HepG2 (cell line): ENCODE data around the gene DNAJB6. TPM values are rescaled to one million over a fixed set of nuclear protein-coding genes. Genes with fewer than 3 reads are reported as not detected.

ENCODE experiments used
- ATAC-seq: fragments of 200-7000 bp; cut with Tn5 transposase; 3 replicates; pipeline ENCODE4 v1.9.1; 2020; ENCODE audit warnings: mild to moderate bottlenecking, moderate library complexity
- BruUV-seq: library from RNA; stranded (reverse); fragments of 400-500 nt; replicated peaks from 2 replicates; lab custom pipeline; 2021; lab: Mats Ljungman, UMichigan
- CTCF ChIA-PET: fragments of 300-600 bp; formaldehyde crosslinking; extraction: SDS; loops from one replicate; lab custom pipeline; 2021; ENCODE audit warnings: low total read pairs, inconsistent platforms, low intra/inter-chr PET ratio; lab: Yijun Ruan, JAX
- POLR2A ChIA-PET: fragments of 350-600 bp; sonication (Branson Sonifier 250); formaldehyde crosslinking; loops from one replicate; lab custom pipeline; 2020; ENCODE audit warnings: antibody characterized with exemption, inconsistent platforms; lab: Yijun Ruan, JAX
- DNase-seq: peaks from one replicate; pipeline ENCODE4 v3.0.0-alpha.2; 2015; ENCODE audit warnings: low spot score
- FAIRE-seq: peaks from 3 replicates; lab custom pipeline; 2011; peaks lifted over from hg19 to GRCh38; lab: Jason Lieb, UNC
- H2AFZ ChIP-seq: one replicate; pipeline ENCODE4 v1.6.1; 2011; ENCODE audit warnings: low read length, inconsistent platforms
- H3K27ac ChIP-seq: fragments of 300-600 bp; 3 replicates; pipeline ENCODE4 v1.8.0; 2011; ENCODE audit warnings: mixed run types, mild to moderate bottlenecking, mixed read lengths, low read length, inconsistent platforms; ENCODE audit not compliant: insufficient read depth; ENCODE audit errors: extremely low read length
- H3K27me3 ChIP-seq, 2 experiments: fragments of 200-600 bp in 1 of 2; 2 replicates in 1 of 2; 3 replicates in 1 of 2; pipeline versions ENCODE4 v1.6.0 to v1.8.0; 2011; ENCODE audit warnings: low read length in 2 of 2, mild to moderate bottlenecking in 2 of 2, moderate library complexity in 2 of 2, inconsistent platforms in 1 of 2; ENCODE audit not compliant: insufficient read depth in 2 of 2, control insufficient read depth in 1 of 2
- H3K36me3 ChIP-seq, 2 experiments: fragments of 200-600 bp in 1 of 2; replicated peaks in 1 of 2; 2 replicates in 1 of 2; 3 replicates in 1 of 2; pipeline versions ENCODE4 v1.5.1 to v1.8.0; 2011; ENCODE audit warnings: low read length in 2 of 2, inconsistent platforms in 1 of 2; ENCODE audit not compliant: insufficient read depth in 2 of 2, control insufficient read depth in 1 of 2
- H3K4me1 ChIP-seq: 2 replicates; pipeline ENCODE4 v1.5.1; 2012; ENCODE audit warnings: low read length, inconsistent platforms; ENCODE audit not compliant: insufficient read depth
- H3K4me2 ChIP-seq: 2 replicates; pipeline ENCODE4 v1.6.0; 2011; ENCODE audit warnings: low read depth, low read length, inconsistent platforms
- H3K4me3 ChIP-seq, 3 experiments: fragments of 200-600 bp in 1 of 3; sonication (generic), shearing (Covaris generic) in 1 of 3; replicated peaks in 1 of 3; 2 replicates each; pipeline ENCODE4 v1.5.1; 2011 to 2016; ENCODE audit warnings: low read length in 3 of 3, inconsistent platforms in 2 of 3, low read depth in 2 of 3, mild to moderate bottlenecking in 2 of 3, control low read depth in 1 of 3, mixed read lengths in 1 of 3; ENCODE audit not compliant: insufficient read depth in 1 of 3
- H3K79me2 ChIP-seq: one replicate; pipeline ENCODE4 v1.6.1; 2011; ENCODE audit warnings: low read length, inconsistent platforms; ENCODE audit not compliant: insufficient read depth
- H3K9ac ChIP-seq: 2 replicates; pipeline ENCODE4 v1.6.0; 2011; ENCODE audit warnings: mild to moderate bottlenecking, low read depth, low read length, inconsistent platforms; ENCODE audit not compliant: insufficient read depth
- H3K9me3 ChIP-seq: 2 replicates; pipeline ENCODE4 v1.5.1; 2012; ENCODE audit warnings: mild to moderate bottlenecking, low read length
- H4K20me1 ChIP-seq: 2 replicates; pipeline ENCODE4 v1.6.0; 2011; ENCODE audit warnings: inconsistent platforms, mild to moderate bottlenecking, low read length, moderate library complexity; ENCODE audit not compliant: insufficient read depth
- CHD2 ChIP-seq: IDR thresholded peaks from 2 replicates; pipeline ENCODE4 v1.6.1; 2011; ENCODE audit warnings: low read depth, low read length, improper control_type of control experiment
- GABPB1 ChIP-seq: IDR thresholded peaks from 2 replicates; pipeline ENCODE4 v1.6.1; 2016; ENCODE audit warnings: mild to moderate bottlenecking, missing genetic modification reagents, moderate library complexity, missing compliant biosample characterization
- GTF2F1 ChIP-seq: fragments of 150-350 bp; IDR thresholded peaks from 2 replicates; pipeline ENCODE4 v1.6.1; 2014; ENCODE audit warnings: low read length
- POGZ ChIP-seq: sonication (generic); formaldehyde crosslinking; IDR thresholded peaks from 2 replicates; pipeline ENCODE4 v1.4.0; 2020; ENCODE audit warnings: mild to moderate bottlenecking, missing genetic modification reagents
- ZNF720 ChIP-seq: sonication (generic); formaldehyde crosslinking; IDR thresholded peaks from 2 replicates; pipeline ENCODE4 v1.4.0; 2020; ENCODE audit warnings: missing genetic modification reagents
- WGBS: methylation state at CpG from one replicate; pipeline ENCODE4 v1.1.6; 2017; ENCODE audit warnings: low lambda C conversion rate; 5-methylcytosine and 5-hydroxymethylcytosine counted together
- in situ Hi-C: cut with HindIII; loops from 2 replicates; pipeline ENCODE4 v1.10.0; 2017; ENCODE audit warnings: low pct_unique_long_range_greater_than_20kb; ENCODE audit not compliant: extremely low pct_ligation_motif_present
- intact Hi-C: fragments of 100-400 bp; cut with micrococcal nuclease; formaldehyde crosslinking; loops from one replicate; pipeline ENCODE4 v1.10.0; 2022; ENCODE audit not compliant: unreplicated experiment
- polyA plus RNA-seq, 8 experiments: library from polyadenylated mRNA; depleted of rRNA in 3 of 8; stranded (reverse) in 7 of 8; unstranded in 1 of 8; fragments of >200 nt; fragmentation: Illumina TruSeq in 4 of 8; extraction: Trizol in 4 of 8; gene quantifications; 2 replicates each; pipeline versions ENCODE4 v1.2.1 to v1.2.3, GENCODE V29; 2011 to 2016; ENCODE audit warnings: low read depth in 4 of 8, missing spikeins in 1 of 8, mixed read lengths in 1 of 8; ENCODE audit not compliant: insufficient read depth in 1 of 8
- total RNA-seq, 5 experiments: library from RNA; depleted of rRNA; stranded (reverse); fragments of >200 nt; fragmentation: Illumina TruSeq; extraction: Trizol; gene quantifications; 2 replicates each; pipeline ENCODE4 v1.2.3, GENCODE V29; 2016; ENCODE audit warnings: low read depth in 1 of 5
- TF ChIP-seq, protein P1 (sequence below): IDR thresholded peaks from 2 replicates; pipeline ENCODE4 v1.6.1; 2016; ENCODE audit warnings: control low read depth
- TF ChIP-seq, protein P2 (sequence below): sonication (generic); formaldehyde crosslinking; IDR thresholded peaks from one replicate; pipeline ENCODE4 v1.5.1; 2020; ENCODE audit warnings: mild to moderate bottlenecking, missing genetic modification reagents; ENCODE audit errors: not compliant biosample characterization

Gene DNAJB6
- total and polyA plus RNA-seq, 2 of the 13 experiments (the other 11 are each of a cell fraction or from before 2014, with no cell fraction given) = 29.9 to 53.9 TPM

DNA sequence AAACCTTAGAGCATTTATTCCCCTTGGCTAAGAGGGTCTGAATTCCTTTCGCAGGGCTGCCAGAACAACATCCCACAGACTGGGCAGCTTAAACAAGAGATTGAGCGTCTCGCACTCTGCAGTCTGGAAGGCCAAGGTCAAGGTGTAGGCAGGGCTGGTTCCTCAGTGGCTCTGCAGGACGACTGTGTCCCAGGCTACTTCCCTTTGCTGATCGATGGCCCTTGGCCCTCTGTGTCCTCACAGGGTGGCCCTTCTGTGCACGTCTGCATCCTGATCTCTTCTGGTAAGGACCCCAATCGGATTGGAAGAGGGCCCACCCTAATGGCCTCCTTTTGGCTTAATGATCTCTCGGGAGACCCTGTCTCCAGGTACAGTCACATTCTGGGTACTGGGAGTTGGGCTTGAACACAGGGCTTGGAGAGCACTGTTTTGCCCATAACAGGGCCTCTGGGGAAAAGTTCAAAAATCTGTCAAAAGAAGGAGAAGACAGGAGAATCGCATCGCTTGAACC lies 35.1 kb upstream of the DNAJB6 start:
- no peak overlapping the region for H3K9ac ChIP-seq
- TF ChIP-seq POGZ = no peak
- no peak for TF ChIP-seq GABPB1 (CRISPR knock-in tag)
- TF ChIP-seq CHD2 = no peak
- TF ChIP-seq, all 625 proteins: peak for 0
- no peak for ATAC-seq
- Histone ChIP-seq H2AFZ (no peak overlapping the region), H3K4me2 (peak overlapping the region; percentile 36), H3K36me3 (no peaks in the 10 kb centered on the region), H3K4me1 (peaks cover 58% of the 10 kb centered on the region), H4K20me1 (no peaks in the 10 kb centered on the region), H3K9me3 (no peaks in the 10 kb centered on the region), H3K4me3 (no peak overlapping the region), H3K79me2 (no peaks in the 10 kb centered on the region), H3K27ac (no peak overlapping the region), H3K27me3 (peaks cover 4 to 16% of the 10 kb centered on the region in 2 experiments; a peak in 2 of 5 replicates)
- in situ Hi-C loops = no loop called here
- intact Hi-C loops = no loop called here
- no TSS peak for BruUV-seq
- ChIA-PET POLR2A (no interaction called here), CTCF (no interaction called here)
- no peak for FAIRE-seq
- no peak for DNase-seq
- WGBS = 16% methylated on average over 7 of the region's 10 CpGs

DNA sequence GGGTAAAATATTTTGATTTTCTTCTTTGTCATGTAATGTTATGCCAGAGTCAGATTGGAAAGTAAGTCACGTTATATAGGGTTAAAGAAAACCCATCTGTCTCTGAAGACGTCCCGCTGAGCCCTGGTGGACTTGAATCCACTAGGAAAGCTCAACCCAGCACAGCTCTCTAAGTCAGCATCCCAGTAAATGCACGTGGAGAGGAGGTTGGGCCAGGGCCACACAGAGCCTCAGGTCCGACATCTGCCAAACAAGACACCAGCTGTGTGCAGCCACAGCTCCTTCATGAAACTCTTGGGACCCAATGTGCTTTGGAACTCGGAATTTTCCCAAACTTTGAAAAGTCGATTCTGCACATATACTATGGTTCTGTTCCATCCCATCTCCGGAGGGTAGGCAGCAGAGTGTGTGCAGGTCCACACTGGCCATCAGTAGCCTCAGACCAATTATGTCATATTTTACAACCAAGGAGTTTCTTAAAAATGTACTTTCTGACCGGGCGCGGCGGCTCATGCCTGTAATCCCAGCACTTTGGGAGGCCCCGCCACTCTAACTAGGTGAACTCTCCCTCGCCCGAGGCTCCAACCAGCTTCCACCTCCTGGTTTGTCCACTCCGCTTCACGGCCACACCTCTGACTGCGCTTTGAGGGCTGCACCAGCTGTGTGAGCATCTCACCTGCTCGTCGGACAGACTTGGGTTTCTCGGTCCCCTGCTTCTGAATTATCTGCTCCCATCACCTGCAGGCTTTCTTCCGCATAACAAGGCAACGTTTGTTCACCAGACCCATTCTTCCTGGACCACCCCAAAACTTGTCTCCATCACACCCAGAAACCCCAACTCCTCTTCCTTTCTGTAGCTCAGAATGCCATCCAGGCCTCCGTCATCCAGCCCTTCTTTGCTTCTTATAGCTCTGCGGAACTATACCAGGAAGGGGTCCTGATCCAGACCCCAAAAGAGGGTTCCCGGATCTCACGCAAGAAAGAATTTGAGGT lies 29.7 kb upstream of the DNAJB6 start:
- Histone ChIP-seq H3K9ac (no peak overlapping the region), H3K4me2 (no peak overlapping the region), H3K4me1 (peaks cover 31% of the 10 kb centered on the region), H3K79me2 (no peaks in the 10 kb centered on the region), H4K20me1 (no peaks in the 10 kb centered on the region), H2AFZ (no peak overlapping the region), H3K9me3 (no peaks in the 10 kb centered on the region), H3K36me3 (no peaks in the 10 kb centered on the region), H3K4me3 (no peak overlapping the region), H3K27me3 (peaks cover 2 to 18% of the 10 kb centered on the region in 2 experiments; a peak in 3 of 5 replicates), H3K27ac (no peak overlapping the region)
- POLR2A ChIA-PET = no interaction called here
- no TSS peak for BruUV-seq
- CTCF ChIA-PET = no interaction called here
- FAIRE-seq (no peak), ATAC-seq (no peak), DNase-seq (no peak)
- intact Hi-C loops = no loop called here
- 59% methylated on average over 22 of the region's 27 CpGs for WGBS
- in situ Hi-C loops = no loop called here
- TF ChIP-seq GTF2F1 (no peak), ZNF720 (CRISPR knock-in tag) (no peak)
- TF ChIP-seq, protein P1, sequence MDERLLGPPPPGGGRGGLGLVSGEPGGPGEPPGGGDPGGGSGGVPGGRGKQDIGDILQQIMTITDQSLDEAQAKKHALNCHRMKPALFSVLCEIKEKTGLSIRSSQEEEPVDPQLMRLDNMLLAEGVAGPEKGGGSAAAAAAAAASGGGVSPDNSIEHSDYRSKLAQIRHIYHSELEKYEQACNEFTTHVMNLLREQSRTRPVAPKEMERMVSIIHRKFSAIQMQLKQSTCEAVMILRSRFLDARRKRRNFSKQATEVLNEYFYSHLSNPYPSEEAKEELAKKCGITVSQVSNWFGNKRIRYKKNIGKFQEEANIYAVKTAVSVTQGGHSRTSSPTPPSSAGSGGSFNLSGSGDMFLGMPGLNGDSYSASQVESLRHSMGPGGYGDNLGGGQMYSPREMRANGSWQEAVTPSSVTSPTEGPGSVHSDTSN = no peak
- TF ChIP-seq, protein P2, sequence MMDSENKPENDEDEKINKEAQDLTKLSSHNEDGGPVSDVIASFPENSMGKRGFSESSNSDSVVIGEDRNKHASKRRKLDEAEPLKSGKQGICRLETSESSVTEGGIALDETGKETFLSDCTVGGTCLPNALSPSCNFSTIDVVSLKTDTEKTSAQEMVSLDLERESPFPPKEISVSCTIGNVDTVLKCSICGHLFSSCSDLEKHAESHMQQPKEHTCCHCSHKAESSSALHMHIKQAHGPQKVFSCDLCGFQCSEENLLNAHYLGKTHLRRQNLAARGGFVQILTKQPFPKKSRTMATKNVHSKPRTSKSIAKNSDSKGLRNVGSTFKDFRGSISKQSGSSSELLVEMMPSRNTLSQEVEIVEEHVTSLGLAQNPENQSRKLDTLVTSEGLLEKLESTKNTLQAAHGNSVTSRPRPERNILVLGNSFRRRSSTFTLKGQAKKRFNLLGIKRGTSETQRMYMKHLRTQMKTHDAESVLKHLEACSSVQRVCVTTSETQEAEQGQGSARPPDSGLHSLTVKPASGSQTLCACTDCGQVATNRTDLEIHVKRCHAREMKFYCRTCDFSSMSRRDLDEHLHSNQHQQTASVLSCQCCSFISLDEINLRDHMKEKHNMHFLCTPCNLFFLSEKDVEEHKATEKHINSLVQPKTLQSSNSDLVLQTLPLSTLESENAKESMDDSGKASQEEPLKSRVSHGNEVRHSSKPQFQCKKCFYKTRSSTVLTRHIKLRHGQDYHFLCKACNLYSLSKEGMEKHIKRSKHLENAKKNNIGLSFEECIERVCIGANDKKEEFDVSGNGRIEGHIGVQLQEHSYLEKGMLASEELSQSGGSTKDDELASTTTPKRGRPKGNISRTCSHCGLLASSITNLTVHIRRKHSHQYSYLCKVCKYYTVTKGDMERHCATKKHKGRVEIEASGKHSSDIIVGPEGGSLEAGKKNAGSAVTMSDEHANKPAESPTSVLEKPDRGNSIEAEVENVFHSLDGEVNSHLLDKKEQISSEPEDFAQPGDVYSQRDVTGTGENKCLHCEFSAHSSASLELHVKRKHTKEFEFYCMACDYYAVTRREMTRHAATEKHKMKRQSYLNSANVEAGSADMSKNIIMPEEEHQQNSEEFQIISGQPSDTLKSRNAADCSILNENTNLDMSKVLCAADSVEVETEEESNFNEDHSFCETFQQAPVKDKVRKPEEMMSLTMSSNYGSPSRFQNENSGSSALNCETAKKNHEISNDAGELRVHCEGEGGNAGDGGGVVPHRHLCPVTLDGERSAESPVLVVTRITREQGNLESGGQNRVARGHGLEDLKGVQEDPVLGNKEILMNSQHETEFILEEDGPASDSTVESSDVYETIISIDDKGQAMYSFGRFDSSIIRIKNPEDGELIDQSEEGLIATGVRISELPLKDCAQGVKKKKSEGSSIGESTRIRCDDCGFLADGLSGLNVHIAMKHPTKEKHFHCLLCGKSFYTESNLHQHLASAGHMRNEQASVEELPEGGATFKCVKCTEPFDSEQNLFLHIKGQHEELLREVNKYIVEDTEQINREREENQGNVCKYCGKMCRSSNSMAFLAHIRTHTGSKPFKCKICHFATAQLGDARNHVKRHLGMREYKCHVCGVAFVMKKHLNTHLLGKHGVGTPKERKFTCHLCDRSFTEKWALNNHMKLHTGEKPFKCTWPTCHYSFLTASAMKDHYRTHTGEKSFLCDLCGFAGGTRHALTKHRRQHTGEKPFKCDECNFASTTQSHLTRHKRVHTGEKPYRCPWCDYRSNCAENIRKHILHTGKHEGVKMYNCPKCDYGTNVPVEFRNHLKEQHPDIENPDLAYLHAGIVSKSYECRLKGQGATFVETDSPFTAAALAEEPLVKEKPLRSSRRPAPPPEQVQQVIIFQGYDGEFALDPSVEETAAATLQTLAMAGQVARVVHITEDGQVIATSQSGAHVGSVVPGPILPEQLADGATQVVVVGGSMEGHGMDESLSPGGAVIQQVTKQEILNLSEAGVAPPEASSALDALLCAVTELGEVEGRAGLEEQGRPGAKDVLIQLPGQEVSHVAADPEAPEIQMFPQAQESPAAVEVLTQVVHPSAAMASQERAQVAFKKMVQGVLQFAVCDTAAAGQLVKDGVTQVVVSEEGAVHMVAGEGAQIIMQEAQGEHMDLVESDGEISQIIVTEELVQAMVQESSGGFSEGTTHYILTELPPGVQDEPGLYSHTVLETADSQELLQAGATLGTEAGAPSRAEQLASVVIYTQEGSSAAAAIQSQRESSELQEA (CRISPR knock-in tag) = no peak
